ENCODE data around the gene INSL3. TPM values are rescaled to one million over a fixed set of nuclear protein-coding genes. Genes with fewer than 3 reads are reported as not detected.

Gene INSL3
- total and polyA plus RNA-seq, 3 donors from 2014 or later, result 39.0 to 1,477 (median 183) TPM

- no peak for DNase-seq
- Histone ChIP-seq H3K36me3 (ENCODE audit: low read depth, missing control alignments) (no peaks in the 10 kb centered on the region), H3K27me3 (no peaks in the 10 kb centered on the region), H3K27ac (no peak overlapping the region), H3K9me3 (no peaks in the 10 kb centered on the region), H3K4me3 (no peak overlapping the region), H3K4me1 (no peaks in the 10 kb centered on the region)
- TF ChIP-seq, protein P1, sequence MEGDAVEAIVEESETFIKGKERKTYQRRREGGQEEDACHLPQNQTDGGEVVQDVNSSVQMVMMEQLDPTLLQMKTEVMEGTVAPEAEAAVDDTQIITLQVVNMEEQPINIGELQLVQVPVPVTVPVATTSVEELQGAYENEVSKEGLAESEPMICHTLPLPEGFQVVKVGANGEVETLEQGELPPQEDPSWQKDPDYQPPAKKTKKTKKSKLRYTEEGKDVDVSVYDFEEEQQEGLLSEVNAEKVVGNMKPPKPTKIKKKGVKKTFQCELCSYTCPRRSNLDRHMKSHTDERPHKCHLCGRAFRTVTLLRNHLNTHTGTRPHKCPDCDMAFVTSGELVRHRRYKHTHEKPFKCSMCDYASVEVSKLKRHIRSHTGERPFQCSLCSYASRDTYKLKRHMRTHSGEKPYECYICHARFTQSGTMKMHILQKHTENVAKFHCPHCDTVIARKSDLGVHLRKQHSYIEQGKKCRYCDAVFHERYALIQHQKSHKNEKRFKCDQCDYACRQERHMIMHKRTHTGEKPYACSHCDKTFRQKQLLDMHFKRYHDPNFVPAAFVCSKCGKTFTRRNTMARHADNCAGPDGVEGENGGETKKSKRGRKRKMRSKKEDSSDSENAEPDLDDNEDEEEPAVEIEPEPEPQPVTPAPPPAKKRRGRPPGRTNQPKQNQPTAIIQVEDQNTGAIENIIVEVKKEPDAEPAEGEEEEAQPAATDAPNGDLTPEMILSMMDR (IDR thresholded peaks at IDR 0.05), result no peak
- no peak for TF ChIP-seq POLR2A (IDR thresholded peaks at IDR 0.05)
- WGBS, 2 donors, result 74 to 81% methylated on average over 4 of the region's 4 CpGs
- intact Hi-C loops (cut with DNase I; ENCODE audit: low total_unique reads), result no loop called here
Observed at GRCh38 chr19:17836530-17836929, 15.2 kb upstream of the INSL3 start.

DNA sequence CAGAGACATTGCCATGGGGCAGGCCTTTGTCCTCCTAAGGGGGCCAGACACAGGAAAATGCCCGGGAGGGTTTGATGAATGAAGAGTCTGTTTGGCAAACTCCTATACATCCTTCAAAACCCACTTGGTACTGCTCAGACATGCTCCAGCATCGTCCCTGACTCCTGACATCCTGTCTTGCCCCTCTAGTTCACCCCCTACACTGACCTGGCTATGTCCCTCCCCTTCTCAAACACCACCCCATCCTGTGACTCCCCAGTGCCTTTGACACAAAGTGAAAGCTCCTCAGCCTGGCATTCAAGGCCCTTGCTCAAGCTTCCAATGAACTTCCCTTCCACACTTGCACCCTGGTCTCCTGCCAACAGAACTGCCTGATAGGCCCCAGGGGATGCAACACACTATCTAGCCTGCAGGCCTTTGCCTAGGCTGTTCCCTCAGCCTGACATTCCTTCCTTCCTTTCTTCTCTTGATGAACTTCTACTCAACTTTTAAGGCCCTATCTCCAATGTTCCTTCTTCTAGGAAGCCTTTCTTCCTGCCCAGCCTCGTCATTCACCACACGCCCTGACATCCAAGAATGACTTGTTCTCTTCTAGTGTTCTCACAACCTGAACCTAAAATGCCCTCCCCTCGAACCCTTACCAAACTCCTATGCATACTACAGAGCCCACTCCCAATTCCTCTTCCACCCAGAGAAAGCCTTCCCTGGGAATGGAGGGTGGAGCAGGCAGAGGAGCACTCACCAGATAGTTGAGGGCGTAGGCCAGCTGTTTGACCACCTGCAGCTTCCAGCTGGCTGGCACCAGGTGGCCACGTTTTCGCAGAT is 14.1 kb upstream of the INSL3 start:
- no peaks in the 10 kb centered on the region for H3K9me3 ChIP-seq
- H3K27ac ChIP-seq, result no peak overlapping the region
- H3K27me3 ChIP-seq, result no peaks in the 10 kb centered on the region
- no peak overlapping the region for H3K4me3 ChIP-seq
- H3K4me1 ChIP-seq, result no peaks in the 10 kb centered on the region
- no peak for DNase-seq
- intact Hi-C loops (cut with DNase I; ENCODE audit: low total_unique reads), result no loop called here
- H3K36me3 ChIP-seq (ENCODE audit: low read depth, missing control alignments), result no peaks in the 10 kb centered on the region
- WGBS, 2 donors, result 83 to 86% methylated on average over 8 of the region's 8 CpGs
- TF ChIP-seq, protein P1 (IDR thresholded peaks at IDR 0.05), result no peak
- TF ChIP-seq POLR2A (IDR thresholded peaks at IDR 0.05), result no peak

DNA sequence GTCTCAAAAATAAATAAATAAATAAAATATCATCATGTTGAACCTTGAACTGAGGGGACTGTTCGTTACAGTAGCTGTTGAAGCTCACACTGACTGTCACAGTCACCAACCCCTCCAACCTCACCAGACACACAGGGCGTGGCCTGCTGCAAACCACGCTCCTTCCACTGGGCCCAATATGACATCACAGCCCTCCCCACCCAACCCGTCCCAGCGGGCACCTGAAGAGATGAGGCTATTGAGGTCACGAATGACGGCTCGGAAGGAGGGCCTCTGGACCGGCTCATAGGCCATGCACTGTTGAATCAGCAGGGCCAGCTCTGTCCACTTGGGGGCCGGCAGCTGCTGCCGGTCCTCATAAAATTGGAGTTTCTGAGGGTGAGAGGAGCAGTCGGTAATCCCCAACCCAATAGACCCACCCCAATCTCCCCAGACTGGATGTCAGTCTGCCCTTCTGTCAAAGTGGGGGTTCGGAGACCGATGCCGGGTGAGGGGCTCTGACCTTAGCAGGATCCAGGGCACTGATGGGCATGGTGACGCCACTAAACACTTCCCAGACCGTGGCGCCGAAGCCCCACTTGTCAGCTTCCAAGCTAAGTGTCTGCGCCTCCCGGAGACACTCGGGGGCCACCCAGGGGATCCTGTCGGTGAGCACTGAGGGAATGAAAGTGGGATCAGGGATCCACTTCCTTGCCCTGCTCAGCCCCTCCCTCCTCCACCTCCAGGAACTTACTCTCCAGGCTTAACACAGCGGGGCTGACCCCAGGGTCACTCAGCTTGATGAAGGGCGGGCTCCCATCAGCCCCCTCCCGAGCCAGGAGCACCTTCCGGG is 13.2 kb upstream of the INSL3 start:
- whole genome bisulfite sequencing, 2 donors, result 85 to 88% methylated on average over 10 to 27 of the region's 27 CpGs
- no peaks in the 10 kb centered on the region for H3K36me3 ChIP-seq (ENCODE audit: low read depth, missing control alignments)
- TF ChIP-seq, protein P1 (IDR thresholded peaks at IDR 0.05), result no peak
- no peak for TF ChIP-seq POLR2A (IDR thresholded peaks at IDR 0.05)
- peaks cover 3% of the 10 kb centered on the region for H3K4me1 ChIP-seq
- no peaks in the 10 kb centered on the region for H3K9me3 ChIP-seq
- no peak overlapping the region for H3K27ac ChIP-seq
- DNase-seq, result no peak
- no peak overlapping the region for H3K4me3 ChIP-seq
- no peaks in the 10 kb centered on the region for H3K27me3 ChIP-seq
- intact Hi-C loops (cut with DNase I; ENCODE audit: low total_unique reads), result no loop called here

DNA sequence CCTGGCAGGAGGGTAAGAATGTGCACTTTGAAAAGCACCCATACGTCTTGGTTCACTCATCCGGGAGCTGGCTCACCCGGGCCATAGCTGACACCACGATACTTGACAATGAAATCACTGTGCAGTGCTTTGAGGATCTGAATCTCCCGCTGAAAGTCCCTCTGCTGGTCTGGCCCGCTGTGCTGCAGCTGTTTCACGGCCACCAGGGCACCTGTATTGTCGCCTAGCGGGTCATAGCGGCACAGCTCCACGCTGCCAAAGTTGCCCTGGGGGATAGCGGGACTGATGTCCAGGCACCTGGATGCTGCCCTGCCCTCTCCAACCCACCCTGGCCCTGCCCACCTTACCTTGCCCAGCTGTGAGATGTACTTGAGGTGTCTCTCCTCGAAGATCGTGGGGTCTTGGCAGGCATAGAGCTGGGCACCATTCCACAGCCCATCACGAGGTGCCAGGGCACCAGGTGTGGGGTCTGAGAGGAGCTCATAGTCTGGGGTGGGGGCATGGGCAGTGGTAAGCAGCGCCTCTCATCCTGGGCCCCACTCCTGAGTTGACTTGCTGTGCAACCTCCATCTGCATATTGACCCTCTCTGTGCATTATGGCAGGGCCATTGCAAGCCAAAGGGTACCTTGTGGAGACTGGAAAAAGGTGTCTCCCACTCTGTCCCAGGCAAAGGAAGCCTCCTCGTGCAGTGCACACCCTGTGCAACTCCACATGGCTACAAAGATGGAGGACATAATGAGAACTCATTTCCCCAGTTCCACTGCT is 11.3 kb upstream of the INSL3 start:
- Histone ChIP-seq H3K36me3 (ENCODE audit: low read depth, missing control alignments) (no peaks in the 10 kb centered on the region), H3K27ac (no peak overlapping the region), H3K4me1 (peaks cover 3% of the 10 kb centered on the region), H3K27me3 (no peaks in the 10 kb centered on the region), H3K4me3 (no peak overlapping the region), H3K9me3 (no peaks in the 10 kb centered on the region)
- intact Hi-C loops (cut with DNase I; ENCODE audit: low total_unique reads), result no loop called here
- TF ChIP-seq POLR2A (IDR thresholded peaks at IDR 0.05), result no peak
- TF ChIP-seq, protein P1 (IDR thresholded peaks at IDR 0.05), result no peak
- no peak for DNase-seq
- 83 to 87% methylated on average over 4 to 17 of the region's 17 CpGs for WGBS, 2 donors
